GM21447 (cell line): ENCODE measurements around the gene KCNMB3.
"Not testable (repeated sequence)": the region's sequence is repeated elsewhere in the genome, so short reads cannot be mapped to it uniquely, and the experiment has no call there.

Experiments used
- ATAC-seq: cut with Tn5 transposase; IDR thresholded peaks from one replicate; pipeline ENCODE4 v1.9.1; 2021; ENCODE audit not compliant: unreplicated experiment

KCNMB3 gene

DNA sequence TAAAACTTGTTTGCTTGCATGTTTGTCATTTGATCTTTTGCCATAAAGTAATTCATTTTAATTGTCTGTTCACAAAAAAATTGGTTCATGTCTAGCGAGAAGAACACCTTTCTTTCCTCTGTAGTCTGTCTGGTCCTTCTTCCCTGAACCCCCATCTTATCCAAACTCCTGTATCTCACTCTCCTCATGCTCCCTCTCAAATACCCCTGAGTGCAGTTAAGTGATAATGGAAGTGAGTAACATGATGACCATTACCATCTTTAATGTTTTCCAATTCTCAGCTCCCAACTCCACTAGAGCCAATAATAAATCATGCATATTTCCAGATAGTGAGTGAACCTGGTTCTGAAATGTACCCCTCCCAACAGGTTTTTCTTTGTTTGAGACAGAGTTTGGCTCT is 14.2 kb upstream of the KCNMB3 start:
- ATAC-seq: no peak

- no peak for ATAC-seq
These were observed 13.5 kb upstream of the KCNMB3 start for GRCh38 chr3:179264449-179264848.

GRCh38 chr3:179263134-179263533 is 12.2 kb upstream of the KCNMB3 start:
- no peak for ATAC-seq

DNA sequence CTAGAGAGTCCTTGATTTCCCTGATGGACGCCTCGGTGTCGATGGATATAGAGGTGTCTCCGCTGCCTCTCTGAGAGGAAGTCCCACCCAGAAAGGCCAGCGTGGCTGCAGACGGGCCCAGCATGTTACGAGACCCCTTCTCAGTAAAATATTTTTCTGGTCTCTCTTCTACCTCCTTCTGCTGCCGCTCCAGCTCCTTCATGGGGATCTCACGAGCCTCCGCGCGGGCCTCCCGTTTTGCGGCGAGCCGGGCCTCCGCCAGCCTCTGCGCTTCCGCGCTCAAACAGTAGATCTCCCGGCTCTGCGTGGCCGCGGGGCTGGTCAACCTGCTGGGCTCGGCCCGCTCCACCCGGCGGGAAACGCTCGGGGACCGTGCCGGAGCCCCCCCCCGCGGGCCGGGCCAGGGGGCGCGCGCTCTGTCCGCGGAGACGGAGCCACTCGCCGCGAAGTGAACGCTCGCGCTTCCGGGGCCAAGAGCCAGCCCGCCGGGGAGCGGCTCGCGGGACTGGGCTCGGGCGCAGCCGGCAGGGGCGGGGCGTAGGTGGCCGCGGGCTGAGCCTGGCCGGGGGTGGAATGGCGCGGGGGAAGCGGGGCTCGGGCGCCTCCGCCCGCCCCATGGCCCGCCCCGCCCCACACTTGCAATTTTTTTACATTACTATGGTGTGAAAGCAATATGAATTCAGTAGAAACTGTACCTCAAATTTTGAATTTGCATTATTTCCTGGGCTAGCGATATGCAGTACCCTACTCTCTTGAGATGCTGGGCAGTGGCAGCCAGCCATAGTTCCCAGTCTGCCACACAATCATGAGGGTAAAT is 10.2 kb upstream of the KCNMB3 start:
- peak; percentile 83 for ATAC-seq

- not testable (repeated sequence) for ATAC-seq
These were observed 9.2 kb upstream of the KCNMB3 start for GRCh38 chr3:179259959-179260756.

GRCh38 chr3:179258820-179259219 is 7.9 kb upstream of the KCNMB3 start:
- ATAC-seq: no peak

- not testable (repeated sequence) for ATAC-seq
These were observed 6.8 kb upstream of the KCNMB3 start for GRCh38 chr3:179257742-179258141.

DNA sequence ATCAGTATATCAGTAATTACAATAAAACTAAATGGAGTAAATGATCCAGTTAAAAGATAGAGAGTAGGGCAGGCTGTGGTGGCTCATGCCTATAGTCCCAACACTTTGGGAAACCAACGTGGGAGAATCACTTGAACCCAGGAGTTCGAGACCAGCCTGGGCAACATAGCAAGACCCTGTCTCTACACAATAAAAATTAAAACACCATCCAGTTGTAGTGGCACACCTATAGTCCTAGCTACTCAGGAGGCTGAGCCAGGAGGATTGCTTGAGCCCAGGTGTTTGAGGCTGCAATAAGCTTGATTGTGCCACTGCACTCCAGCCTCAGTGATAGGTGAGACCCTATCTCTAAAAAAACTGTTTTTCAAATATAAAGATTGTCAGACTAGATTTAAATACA is 5.9 kb upstream of the KCNMB3 start:
- ATAC-seq: no peak

GRCh38 chr3:179247289-179248015 is 3.5 kb downstream of the KCNMB3 start:
- ATAC-seq: no peak

- no peak for ATAC-seq
These were observed 6.0 kb downstream of the KCNMB3 start for GRCh38 chr3:179244878-179245277.

DNA sequence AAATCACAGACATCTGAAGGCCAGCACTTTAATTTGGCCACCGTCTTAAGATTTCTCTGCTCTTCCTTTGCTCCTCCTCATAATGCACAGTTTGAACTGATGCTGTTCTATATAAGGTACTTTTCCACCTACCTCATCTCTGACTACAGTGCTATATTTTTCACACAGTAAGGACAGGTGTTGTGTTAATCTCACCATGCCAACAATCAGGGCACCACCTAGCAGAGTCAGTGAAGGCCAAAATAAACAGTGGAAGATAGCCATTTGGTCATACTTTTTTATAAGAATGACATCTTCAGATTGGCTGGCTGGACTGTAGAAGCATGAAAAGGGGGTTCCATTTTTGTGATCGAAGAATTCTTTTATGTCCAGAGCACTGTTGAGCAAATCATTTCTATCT is 8.1 kb downstream of the KCNMB3 start:
- not testable (repeated sequence) for ATAC-seq

- ATAC-seq: not testable (repeated sequence)
These were observed 10.6 kb downstream of the KCNMB3 start for GRCh38 chr3:179240299-179240698.

GRCh38 chr3:179236669-179237301 is 14.1 kb downstream of the KCNMB3 start:
- peak; percentile 82 for ATAC-seq

- ATAC-seq: no peak
These were observed 16.7 kb downstream of the KCNMB3 start for GRCh38 chr3:179234199-179234598.

GRCh38 chr3:179233043-179233442 is 17.9 kb downstream of the KCNMB3 start:
- ATAC-seq: no peak

GRCh38 chr3:179229177-179229576 is 21.7 kb downstream of the KCNMB3 start:
- ATAC-seq: no peak

- ATAC-seq: no peak
These were observed 23.6 kb downstream of the KCNMB3 start for GRCh38 chr3:179227349-179227748.

GRCh38 chr3:179224584-179224983 is 26.3 kb downstream of the KCNMB3 start:
- ATAC-seq: no peak

GRCh38 chr3:179223548-179223947 is 27.4 kb downstream of the KCNMB3 start:
- no peak for ATAC-seq

DNA sequence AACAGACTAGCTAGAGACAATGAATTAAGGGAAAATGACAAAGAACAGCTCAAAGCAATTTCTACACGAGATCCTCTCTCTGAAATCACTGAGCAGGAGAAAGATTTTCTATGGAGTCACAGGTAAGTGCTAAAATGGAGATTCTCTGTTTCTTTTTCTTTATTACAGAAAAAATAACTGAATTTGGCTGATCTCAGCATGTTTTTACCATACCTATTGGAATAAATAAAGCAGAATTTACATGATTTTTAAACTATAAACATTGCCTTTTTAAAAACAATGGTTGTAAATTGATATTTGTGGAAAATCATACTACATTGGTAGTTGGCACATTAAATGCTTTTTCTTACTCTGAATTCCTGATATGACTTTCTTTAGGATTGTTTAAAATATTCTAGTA is 32.7 kb downstream of the KCNMB3 start:
- ATAC-seq: not testable (repeated sequence)

GRCh38 chr3:179215550-179215949 is 35.4 kb downstream of the KCNMB3 start:
- not testable (repeated sequence) for ATAC-seq
